Activated T-cell treated with anti-CD3 and anti-CD28 coated beads for 24 hours (primary cell): ENCODE results near the gene C5.
A peak's percentile ranks its signal among the peaks of the same experiment; 100 is the strongest.

Experiments
- DNase-seq: peaks from one replicate; pipeline ENCODE4 v3.0.0-alpha.2; 2020; ENCODE audit warnings: low read depth

The C5 gene

DNA sequence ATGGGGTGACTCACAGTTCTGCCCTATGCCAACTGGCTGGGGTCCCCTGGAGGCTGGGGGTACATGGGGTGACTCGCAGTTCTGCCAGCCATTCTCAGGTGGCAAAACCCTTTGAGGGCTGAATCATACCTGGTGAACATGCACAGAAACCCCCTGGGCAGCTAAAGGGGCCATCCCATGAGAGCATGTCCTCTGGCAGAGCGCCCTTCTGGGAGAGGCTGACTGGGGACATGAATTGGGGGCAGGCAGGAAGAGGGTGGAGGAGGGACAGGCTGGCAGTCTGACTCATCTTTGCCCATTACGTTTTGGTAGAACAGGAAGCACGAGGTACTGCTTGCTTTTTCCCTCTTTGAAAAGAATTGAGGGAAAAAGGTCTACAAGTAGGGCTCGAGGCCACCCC is 140.2 kb downstream of the C5 start:
- peak; percentile 48 for DNase-seq

DNA sequence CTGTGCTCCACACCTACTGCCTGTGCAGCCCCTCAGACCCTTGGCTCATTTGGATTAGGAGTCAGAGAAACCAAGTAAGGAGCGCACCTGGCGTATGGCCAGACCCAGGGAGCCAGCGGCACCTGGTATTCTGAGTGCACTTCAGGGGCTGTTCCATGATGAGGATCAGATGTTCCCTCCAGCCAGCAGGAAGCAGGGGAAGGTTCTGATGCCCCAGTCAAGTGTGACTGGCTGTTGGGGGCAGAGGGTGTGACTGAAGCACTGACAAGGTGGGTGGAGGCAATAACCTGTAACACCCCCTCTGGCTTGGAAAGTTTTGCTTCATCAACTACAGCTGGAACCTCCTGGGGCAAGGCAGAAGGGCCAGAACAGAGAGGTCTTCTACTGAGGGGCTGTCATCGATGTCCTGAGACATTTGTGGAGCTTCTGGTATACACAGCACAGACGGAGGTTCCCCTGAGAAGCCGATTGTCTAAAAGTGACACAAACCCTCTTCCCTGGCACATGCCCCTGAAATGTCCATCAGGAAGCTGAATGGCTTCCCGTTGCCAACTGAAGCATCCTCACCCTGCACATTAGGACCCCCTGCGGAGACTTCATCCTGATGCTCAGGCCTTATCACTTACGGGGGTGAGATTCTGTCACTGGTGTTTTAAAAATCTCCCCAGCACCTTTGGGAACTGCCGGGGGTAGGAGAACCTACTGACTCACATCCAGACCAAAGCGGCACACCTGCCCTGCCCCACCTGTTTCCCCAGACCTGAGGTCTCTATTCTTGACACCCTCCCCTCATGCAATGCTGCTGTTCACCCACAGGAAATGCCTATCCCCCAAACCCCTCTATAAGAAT is 144.5 kb downstream of the C5 start:
- DNase-seq: no peak

DNA sequence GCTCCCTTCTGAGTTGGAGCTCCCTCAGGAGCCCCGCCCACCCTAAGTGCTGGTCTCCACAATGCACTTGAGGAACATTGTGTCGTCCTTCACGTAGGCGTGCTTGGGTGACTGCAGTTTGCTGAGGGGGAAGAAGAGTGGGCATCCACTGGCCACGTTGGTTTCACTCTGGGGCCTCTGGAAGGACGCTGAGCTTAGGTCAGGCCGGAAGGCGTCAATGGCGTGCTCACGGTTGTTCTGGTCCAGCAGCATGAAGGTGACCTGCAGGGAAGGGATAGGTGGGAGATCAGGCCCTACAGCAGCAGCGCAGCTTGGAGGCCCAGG is 145.1 kb downstream of the C5 start:
- DNase-seq: no peak

DNA sequence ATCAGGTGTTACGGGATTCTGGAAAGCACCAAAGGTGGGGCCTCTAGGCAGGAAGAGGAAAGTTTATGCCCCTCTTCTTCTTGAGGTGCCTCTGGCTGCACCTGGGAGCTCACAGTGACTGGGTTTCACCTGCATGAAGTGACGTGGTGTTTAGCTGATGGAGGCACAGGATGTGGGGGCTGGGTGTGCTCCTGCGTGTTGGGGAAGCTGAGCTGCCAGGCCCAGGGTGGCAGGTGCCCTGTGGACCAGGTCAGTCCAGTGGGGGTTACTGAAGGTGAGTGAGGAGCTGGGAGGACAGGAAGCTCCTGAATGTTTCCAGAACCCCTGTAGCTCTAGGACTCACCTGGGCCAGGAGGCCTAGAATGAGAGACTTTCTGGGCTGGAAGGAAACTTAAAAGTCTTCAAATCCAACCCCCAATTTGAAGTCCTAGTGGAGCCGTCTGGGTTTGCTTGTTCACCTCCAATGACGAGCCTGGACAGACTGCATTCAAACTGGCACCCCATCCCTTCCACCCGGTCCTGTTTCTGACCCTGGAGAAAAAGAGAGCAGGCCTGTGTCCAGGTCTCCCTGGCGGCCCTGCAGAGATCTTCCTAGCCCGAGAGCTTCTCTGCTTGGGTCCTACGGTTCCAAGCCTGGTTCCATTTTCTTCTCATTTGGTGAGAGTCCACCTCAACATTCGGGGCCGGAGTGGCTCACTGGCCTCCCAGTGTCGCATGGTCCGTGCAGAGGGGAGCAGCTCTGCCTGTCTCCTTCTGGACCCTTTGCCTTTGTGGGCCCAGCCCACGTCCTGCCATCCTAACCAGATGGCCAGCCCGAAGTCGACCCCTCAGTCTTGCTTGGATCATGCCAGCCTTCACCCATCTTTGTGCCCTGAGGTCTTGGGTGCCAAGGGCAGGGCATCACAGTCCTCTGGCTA is 145.8 kb downstream of the C5 start:
- DNase-seq: no peak

DNA sequence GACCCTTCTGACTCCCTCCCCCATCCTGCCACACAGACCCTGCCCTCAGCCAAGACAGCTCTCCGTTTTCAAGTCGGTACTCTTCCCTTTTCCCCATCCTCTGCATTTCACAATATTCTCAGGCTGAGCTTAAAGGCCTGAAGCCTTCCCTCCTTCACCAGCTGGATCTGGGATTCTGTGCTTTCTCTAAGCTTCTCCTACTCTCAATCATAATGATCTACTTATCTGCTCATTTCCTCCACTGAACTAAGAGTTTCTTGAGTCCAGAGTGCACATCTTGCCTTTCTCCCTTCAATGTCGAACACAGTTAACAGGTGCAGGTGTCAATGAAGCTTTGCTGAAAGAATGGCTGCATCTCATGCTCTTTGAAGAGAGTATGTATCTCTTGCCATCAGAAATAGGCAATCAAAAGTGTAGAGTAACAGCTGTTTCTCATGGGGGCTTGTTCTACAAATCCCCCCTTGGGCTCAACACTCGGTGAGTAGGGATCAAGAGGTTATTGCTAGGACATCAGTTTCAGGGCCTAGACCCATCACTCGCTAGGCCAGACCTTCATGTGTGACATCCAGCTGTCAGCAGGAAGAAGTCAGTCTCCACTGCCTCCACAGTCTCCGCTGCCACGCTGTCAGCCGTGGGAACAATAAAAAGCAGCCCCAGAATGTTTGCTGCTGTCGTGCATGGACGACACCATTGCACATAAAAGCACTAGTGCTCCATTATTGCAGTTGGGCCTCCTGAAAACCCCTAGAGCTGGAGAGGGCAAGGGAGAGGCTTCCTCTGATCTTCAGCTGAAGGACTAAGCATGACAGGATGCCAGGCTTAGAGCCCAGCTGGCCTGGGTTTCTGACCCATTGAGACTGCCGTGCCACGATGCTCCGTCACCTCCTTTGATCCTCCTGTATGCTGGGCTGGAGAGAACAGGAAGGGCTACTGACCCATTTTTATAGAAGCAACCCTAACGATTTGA is 147.2 kb downstream of the C5 start:
- no peak for DNase-seq
